ENCODE results near the gene IPO8.

IPO8 gene
- 36.3 to 97.6 (median 79.5) reads per million in 9 experiments for total RNA-seq

DNA sequence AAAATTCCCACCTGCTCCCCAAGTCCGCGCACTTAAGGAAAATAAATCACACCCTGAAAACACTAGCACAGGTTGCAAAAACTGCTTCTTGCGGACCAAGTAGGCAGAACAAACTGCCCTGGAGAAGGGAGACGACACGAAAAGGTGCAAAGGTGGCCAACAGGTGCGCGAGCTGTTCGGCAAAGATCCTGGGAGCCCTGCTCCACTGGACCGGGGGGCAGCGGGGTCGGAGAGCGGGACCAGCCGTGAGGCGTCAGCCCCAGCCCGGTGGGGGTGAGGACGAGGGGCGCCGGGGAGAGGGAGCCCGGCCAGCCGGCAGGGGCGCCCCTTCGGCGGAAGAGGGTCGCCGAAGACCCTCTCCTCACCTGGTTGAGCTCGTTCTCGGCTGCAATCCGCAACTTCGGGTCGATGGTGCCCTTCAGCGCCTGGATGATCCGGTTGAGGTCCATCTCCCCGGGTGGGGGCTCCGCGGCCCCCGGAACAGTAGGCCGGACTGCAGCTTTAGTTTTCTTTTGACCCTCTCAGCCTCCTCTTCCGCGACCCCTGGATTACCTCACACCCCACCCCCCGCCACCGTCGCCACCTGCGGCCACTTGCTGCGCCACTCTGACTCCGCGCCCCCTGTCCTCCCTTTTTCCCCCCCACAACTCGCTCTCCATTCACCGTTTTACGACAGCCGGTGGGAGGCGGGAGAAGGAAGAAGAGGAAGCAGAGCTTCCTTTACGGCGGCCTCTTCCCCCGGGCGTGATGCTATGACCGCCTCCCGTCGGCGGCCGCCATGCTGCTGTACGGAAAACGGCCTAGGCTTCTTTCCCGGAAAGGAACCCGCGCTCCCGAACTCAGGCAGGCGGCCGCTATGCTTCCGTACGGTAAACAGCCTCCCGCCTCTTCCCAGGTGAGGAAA, at the start of gene IPO8:
IPO8 (minus strand) TSS at position 671 of the 904 bp plus-strand sequence; CDS start at position 449, 222 bp downstream.
- peak; percentile 73 to 78 (median 74) for DNase-seq
- Mint-ChIP-seq H3K27ac (peak within 1 kb of the TSS; percentile 97 to 98), H3K4me1 (ENCODE audit: low read depth in 2 of 2) (peaks cover 29 to 40% of the 10 kb centered on the region in 2 donors), H3K9me3 (no peaks in the 10 kb centered on the region), H3K36me3 (ENCODE audit: insufficient read depth) (peaks cover 10% of the 10 kb centered on the region), H3K27me3 (no peaks in the 10 kb centered on the region), H3K4me3 (peak within 1 kb of the TSS; percentile 96 to 98)
- ATAC-seq (replicated peaks): peak; percentile 91

DNA sequence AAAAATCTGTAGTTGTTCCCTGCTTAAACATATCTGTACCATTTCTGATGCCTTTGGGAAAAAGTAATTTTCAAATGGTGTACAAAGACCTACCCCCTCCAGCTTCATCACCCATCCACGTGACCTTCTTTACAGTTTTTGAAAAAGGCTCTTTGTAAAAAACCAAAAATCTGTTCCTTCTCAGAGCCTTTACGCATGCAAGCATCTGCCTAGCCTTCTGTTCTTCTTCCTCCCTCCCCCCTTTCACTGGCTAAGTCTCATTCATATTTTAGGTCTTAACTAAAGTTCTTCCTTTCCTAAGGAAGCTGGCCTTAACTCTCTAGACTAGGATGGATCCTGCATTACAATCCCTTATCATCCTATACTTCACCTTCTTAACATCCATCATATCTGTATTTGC, 48.7 kb upstream of the IPO8 start:
- Mint-ChIP-seq H3K4me3 (no peak overlapping the region), H3K27ac (no peak overlapping the region), H3K36me3 (ENCODE audit: insufficient read depth) (peaks cover 17% of the 10 kb centered on the region), H3K27me3 (no peaks in the 10 kb centered on the region), H3K4me1 (ENCODE audit: low read depth in 2 of 2) (peaks cover 10 to 11% of the 10 kb centered on the region in 2 donors), H3K9me3 (no peaks in the 10 kb centered on the region)
- ATAC-seq (replicated peaks) (no peak), DNase-seq (no peak)

DNA sequence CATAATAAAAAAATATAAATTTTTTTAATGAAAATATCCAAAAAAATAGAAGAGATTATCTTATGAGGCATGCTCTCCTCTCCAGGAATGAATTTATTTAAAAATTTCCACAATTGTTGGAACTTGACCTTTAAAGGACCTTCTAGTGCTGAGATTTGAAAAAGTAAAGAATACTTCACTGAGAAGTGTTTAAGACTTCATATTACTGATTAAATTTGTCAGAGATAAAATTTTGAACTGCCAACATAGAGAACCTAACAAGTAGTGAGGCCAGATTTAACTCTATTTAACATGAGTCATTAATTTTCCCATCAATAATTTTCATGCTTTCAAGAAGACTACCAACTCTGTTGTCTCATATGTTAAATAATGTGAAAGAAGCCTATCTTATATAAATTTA, 44.6 kb upstream of the IPO8 start:
- peaks cover 0 to 3% of the 10 kb centered on the region in 2 donors for H3K4me1 Mint-ChIP-seq (ENCODE audit: low read depth in 2 of 2)

DNA sequence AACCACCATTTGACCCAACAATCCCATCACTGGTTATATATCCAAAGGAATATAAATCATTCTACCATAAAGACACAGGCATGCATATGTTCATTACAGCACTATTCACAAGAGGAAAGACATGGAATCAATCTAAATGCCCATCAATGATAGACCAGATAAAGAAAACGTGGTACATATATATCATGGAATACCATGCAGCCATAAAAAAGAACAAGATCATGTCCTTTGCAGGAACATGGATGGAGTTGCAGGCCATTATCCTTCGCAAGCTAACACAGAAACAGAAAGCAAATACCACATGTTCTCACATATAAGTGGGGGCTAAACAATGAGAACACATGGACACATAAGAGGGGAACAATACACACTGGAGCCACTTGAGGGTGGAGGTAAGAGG, 43.4 kb upstream of the IPO8 start:
- Mint-ChIP-seq H3K4me3 (no peak overlapping the region), H3K4me1 (ENCODE audit: low read depth in 2 of 2) (peaks cover 0 to 3% of the 10 kb centered on the region in 2 donors), H3K27ac (no peak overlapping the region), H3K36me3 (ENCODE audit: insufficient read depth) (peaks cover 35% of the 10 kb centered on the region), H3K27me3 (no peaks in the 10 kb centered on the region), H3K9me3 (no peaks in the 10 kb centered on the region)
- no peak for ATAC-seq (replicated peaks)
- DNase-seq: no peak

More for the DNA sequence above, 44.6 kb upstream of the IPO8 start:
- DNase-seq (no peak), ATAC-seq (replicated peaks) (no peak)
- Mint-ChIP-seq H3K9me3 (no peaks in the 10 kb centered on the region), H3K27ac (no peak overlapping the region), H3K4me3 (no peak overlapping the region), H3K27me3 (no peaks in the 10 kb centered on the region), H3K36me3 (ENCODE audit: insufficient read depth) (peaks cover 32% of the 10 kb centered on the region)

DNA sequence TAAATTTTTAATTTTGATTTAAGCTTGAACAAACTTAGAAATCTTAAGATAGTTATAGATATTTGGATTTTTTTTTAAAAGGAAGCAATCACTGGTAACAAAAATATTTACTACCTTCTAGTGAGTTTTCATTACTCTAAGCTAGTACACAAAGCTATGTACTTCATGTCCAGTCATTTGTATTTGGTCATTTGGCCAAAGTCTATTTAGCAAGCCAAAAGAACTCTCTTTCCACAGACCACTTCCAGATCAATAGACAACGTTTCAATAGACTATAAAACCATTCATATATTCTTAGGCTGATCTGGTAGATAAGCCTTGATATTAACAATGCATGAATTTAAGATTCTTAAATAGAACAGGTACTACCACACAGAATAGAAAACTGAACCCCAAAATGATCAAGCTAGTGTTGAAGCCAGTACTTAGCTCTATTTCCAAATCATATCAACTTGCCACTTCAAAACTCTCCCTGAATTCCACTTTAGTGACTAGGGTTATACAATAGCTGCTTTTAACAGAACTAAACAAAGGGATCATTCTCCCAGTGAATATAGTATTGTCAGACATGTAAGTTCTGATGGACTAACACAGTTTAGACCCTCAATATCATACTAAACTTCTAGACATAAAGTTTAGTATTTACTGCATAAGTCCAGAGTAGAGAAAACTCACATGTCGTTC, 37.4 kb upstream of the IPO8 start:
- ATAC-seq (replicated peaks) (no peak), DNase-seq (no peak)
- no peak overlapping the region for H3K4me3 Mint-ChIP-seq
- H3K27me3 Mint-ChIP-seq: no peaks in the 10 kb centered on the region
- H3K9me3 Mint-ChIP-seq: no peaks in the 10 kb centered on the region
- no peak overlapping the region for H3K27ac Mint-ChIP-seq
- H3K4me1 Mint-ChIP-seq (ENCODE audit: low read depth in 2 of 2): peaks cover 3 to 7% of the 10 kb centered on the region in 2 donors
- peaks cover 35% of the 10 kb centered on the region for H3K36me3 Mint-ChIP-seq (ENCODE audit: insufficient read depth)

DNA sequence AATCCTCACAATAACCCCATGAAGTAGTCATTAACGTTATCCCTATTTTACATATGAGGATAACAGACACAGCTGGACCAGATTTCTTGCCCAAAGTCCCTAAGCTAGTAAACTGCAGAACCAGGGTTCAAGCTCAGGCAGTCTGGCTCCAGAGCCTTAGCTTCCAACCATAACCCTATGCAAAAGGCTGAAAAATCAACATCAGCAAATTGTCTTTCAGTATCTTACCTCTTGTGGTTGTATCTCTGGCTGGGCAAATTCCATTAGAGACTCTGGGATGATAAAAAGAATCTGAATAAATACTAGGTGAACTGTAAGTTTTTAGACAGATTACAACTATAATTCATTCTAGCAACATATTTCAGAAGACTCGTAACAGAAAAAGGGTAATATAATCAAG, 34.3 kb upstream of the IPO8 start:
- ATAC-seq (replicated peaks) (no peak), DNase-seq (no peak)
- peaks cover 29% of the 10 kb centered on the region for H3K36me3 Mint-ChIP-seq (ENCODE audit: insufficient read depth)
- H3K27ac Mint-ChIP-seq: no peak overlapping the region
- H3K4me1 Mint-ChIP-seq (ENCODE audit: low read depth in 2 of 2): peaks cover 5 to 17% of the 10 kb centered on the region in 2 donors
- H3K4me3 Mint-ChIP-seq: no peak overlapping the region
- H3K27me3 Mint-ChIP-seq: no peaks in the 10 kb centered on the region
- no peaks in the 10 kb centered on the region for H3K9me3 Mint-ChIP-seq

DNA sequence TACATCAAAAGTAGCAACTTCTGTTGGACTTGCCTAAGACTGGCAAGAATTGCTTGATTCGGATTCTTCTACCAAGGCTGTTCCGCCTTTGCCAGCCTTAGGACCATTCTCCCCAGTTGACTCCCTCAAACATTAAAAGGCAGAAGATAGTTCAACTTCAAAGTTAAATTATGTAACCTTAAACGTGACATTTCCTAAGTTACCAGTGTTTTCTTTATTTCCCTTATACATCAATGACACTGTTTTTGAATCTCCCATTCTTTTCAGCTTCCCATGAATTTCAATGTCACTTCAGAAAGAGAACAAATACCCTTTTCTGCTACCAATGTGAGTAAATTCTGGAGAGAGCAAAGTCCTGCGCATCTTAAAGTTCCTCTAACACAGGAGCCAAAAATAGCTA, 33.9 kb upstream of the IPO8 start:
- peak overlapping the region in 1 of 2 donors; percentile 58 for H3K27ac Mint-ChIP-seq
- H3K36me3 Mint-ChIP-seq (ENCODE audit: insufficient read depth): peaks cover 32% of the 10 kb centered on the region
- DNase-seq: no peak
- H3K27me3 Mint-ChIP-seq: no peaks in the 10 kb centered on the region
- no peak for ATAC-seq (replicated peaks)
- no peaks in the 10 kb centered on the region for H3K9me3 Mint-ChIP-seq
- no peak overlapping the region for H3K4me3 Mint-ChIP-seq
- peaks cover 5 to 17% of the 10 kb centered on the region in 2 donors for H3K4me1 Mint-ChIP-seq (ENCODE audit: low read depth in 2 of 2)

DNA sequence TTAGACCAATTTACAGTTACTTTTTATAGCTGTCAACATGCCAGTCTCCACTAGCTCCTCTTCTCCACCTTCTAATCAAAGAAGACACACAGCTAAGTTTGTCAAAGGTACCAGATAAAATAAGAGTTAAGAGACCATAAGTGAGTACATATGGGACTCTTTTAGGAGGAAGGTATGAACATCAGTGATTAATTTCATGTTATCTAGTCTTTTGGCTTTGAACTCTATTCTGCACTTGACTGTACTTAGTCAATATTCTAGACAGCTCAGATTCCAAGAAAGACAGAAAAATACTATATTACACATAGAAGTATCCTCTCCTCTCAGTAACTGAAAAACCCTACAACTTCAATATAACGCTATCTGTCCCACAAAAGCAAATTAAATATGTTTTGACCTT, 31.0 kb upstream of the IPO8 start:
- no peak for ATAC-seq (replicated peaks)

DNA sequence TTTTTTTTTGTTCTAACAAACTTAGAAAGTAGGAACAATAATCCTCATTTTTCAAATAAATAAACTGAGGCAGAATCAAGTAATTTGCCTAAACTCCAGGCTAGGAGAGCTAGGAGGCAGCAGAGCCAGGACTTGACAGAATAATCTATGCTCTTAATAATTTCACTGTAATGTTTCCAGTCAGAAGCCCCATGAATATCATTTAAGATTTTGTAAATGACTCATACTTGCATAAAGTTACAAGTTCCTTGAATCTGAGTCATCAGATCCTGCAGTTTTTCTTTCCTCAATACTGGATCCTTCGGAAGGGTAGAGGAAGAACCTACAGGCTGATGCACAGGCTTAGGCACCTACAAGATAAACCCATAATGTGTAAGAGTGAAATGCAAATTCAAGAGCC, 30.1 kb upstream of the IPO8 start:
- Mint-ChIP-seq H3K9me3 (no peaks in the 10 kb centered on the region), H3K4me1 (ENCODE audit: low read depth in 2 of 2) (peaks cover 5 to 17% of the 10 kb centered on the region in 2 donors), H3K36me3 (ENCODE audit: insufficient read depth) (peaks cover 37% of the 10 kb centered on the region), H3K27me3 (no peaks in the 10 kb centered on the region), H3K4me3 (no peak overlapping the region), H3K27ac (no peak overlapping the region)
- DNase-seq (no peak), ATAC-seq (replicated peaks) (no peak)

More for the DNA sequence above, 31.0 kb upstream of the IPO8 start:
- Mint-ChIP-seq H3K27me3 (no peaks in the 10 kb centered on the region), H3K9me3 (no peaks in the 10 kb centered on the region), H3K27ac (no peak overlapping the region), H3K36me3 (ENCODE audit: insufficient read depth) (peaks cover 32% of the 10 kb centered on the region), H3K4me3 (no peak overlapping the region), H3K4me1 (ENCODE audit: low read depth in 2 of 2) (peaks cover 5 to 17% of the 10 kb centered on the region in 2 donors)
- DNase-seq: no peak

DNA sequence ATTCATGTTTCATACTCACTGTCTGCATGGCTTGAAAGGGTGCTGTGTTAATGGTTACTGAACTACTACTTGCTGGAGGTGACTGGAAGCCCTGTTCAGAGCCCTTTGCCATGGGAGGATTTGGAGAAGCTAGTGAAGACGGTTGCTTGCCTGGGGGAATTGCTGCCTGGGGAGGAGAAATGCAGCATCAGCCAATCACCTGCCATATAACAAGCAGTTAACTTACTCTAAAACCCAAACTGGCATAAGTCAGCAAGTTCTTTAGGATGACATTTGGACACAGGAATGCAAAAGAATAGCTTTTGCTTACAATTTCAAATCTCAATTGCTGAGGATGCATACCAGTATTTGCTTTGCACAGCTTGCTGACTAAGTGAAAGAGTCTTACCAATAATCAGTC, 23.4 kb upstream of the IPO8 start:
- H3K36me3 Mint-ChIP-seq (ENCODE audit: insufficient read depth): peaks cover 40% of the 10 kb centered on the region
- ATAC-seq (replicated peaks) (no peak), DNase-seq (no peak)
- no peak overlapping the region for H3K27ac Mint-ChIP-seq
- no peaks in the 10 kb centered on the region for H3K4me1 Mint-ChIP-seq (ENCODE audit: low read depth in 2 of 2)
- H3K9me3 Mint-ChIP-seq: no peaks in the 10 kb centered on the region
- no peaks in the 10 kb centered on the region for H3K27me3 Mint-ChIP-seq
- no peak overlapping the region for H3K4me3 Mint-ChIP-seq

DNA sequence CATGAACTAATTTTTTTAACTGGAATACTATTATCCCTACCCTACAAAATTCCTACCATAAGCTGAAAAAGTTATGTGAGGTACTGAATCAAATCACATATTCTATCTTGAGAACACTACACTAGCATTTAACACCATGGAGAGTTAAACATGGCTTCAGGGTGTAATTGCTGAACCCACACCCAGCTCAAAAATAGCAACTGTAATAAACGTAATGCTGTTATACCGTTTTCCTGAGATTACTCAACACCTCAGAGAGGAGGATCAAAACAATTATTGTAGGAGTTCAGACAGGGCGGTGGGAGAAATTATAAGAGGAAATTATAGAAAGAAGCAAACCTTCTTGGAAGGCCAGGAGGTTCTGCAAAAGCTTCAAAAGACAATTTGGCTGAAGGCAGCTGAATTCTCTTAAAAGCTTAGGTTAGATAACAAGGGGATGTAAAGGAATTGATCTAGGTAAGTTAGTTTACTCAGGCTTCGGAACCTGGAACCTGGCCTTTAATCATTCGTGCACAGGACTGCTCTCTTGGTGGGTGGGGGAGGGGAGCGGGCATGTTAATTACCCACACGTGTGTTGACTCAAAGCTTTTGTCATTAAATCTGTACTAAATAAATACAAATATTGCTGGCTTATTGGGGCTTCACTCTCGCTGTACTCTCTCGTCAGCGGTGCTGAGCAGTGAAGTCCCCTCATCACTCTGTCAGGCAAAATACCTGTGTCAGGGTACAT, 12.1 kb upstream of the IPO8 start:
- Mint-ChIP-seq H3K4me3 (no peak overlapping the region), H3K36me3 (ENCODE audit: insufficient read depth) (peaks cover 13% of the 10 kb centered on the region), H3K9me3 (no peaks in the 10 kb centered on the region), H3K4me1 (ENCODE audit: low read depth in 2 of 2) (no peaks in the 10 kb centered on the region), H3K27ac (no peak overlapping the region), H3K27me3 (no peaks in the 10 kb centered on the region)
- no peak for DNase-seq
- no peak for ATAC-seq (replicated peaks)

DNA sequence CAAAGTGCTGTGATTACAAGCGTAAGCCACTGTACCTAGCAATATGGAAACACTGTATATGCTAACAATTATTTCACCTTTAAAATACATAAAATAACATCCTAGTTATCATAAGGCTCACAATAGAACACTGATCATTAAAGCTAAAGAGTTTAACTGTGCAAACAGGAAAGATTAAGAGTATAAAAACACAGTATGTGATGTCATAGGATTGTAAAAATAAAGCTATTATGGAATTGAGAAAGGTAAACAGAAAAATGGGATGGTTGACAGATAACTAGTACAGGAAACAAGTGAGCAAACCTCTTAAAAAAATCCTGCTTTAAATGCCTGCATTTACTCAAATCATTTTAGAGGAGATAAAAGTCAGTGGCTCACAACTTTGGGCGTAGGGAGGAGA, 10.8 kb upstream of the IPO8 start:
- Mint-ChIP-seq H3K4me3 (no peak overlapping the region), H3K9me3 (no peaks in the 10 kb centered on the region), H3K27me3 (no peaks in the 10 kb centered on the region), H3K4me1 (ENCODE audit: low read depth in 2 of 2) (no peaks in the 10 kb centered on the region), H3K36me3 (ENCODE audit: insufficient read depth) (peaks cover 13% of the 10 kb centered on the region), H3K27ac (no peak overlapping the region)
- no peak for DNase-seq
- ATAC-seq (replicated peaks): no peak

DNA sequence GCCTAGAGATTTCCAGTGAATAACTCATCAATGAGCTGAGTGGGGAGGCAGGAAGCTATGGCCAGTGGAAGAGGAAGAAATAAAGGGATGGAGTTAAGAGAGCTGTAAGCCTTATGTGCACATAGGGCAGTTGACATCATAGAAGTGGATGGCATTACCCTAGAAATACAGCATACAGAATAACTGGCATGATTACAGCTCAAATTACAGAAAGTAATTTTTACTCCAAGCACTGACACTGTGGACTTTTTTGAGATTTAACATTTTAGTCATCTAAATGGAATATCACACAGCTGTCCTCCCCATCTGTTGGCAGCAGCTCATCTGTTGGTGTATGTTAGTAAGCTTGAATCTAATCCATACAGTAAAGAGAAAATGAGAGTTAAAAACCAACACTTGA, 5.4 kb upstream of the IPO8 start:
- no peak for ATAC-seq (replicated peaks)

More for the DNA sequence above, 5.4 kb upstream of the IPO8 start:
- no peak overlapping the region for H3K4me3 Mint-ChIP-seq
- H3K36me3 Mint-ChIP-seq (ENCODE audit: insufficient read depth): peaks cover 4% of the 10 kb centered on the region
- no peaks in the 10 kb centered on the region for H3K9me3 Mint-ChIP-seq
- peak overlapping the region in 1 of 2 donors; percentile 7 for H3K27ac Mint-ChIP-seq
- H3K27me3 Mint-ChIP-seq: no peaks in the 10 kb centered on the region
- H3K4me1 Mint-ChIP-seq (ENCODE audit: low read depth in 2 of 2): peaks cover 2 to 4% of the 10 kb centered on the region in 2 donors
- no peak for DNase-seq

Data from effector memory CD8-positive, alpha-beta T cell (primary cell).